Cardiac muscle cell (in vitro differentiated cells and primary cell): ENCODE results near the gene RYR1. TPM values are rescaled to one million over a fixed set of nuclear protein-coding genes. Genes with fewer than 3 reads are reported as not detected.

Source experiments
- DNase-seq, 2 donors: peaks; one replicate each; pipeline versions ENCODE4 v3.0.0 to v3.0.0-alpha.2; 2010 to 2017; ENCODE audit warnings: low read depth in 1 of 2, low spot score in 1 of 2
- H3K27ac ChIP-seq: fragments of 200-600 bp; sonication (generic); 2 replicates; pipeline ENCODE4 v1.5.1; 2016
- H3K27me3 ChIP-seq: fragments of 200-600 bp; sonication (generic); 2 replicates; pipeline ENCODE4 v1.6.0; 2016; ENCODE audit warnings: control low read depth
- H3K36me3 ChIP-seq: fragments of 200-600 bp; sonication (generic); 2 replicates; pipeline ENCODE4 v1.5.1; 2016; ENCODE audit warnings: control low read depth
- H3K4me1 ChIP-seq: fragments of 200-600 bp; sonication (generic); 2 replicates; pipeline ENCODE4 v1.8.1; 2017; ENCODE audit warnings: low read depth, mild to moderate bottlenecking, mixed run types
- H3K4me3 ChIP-seq: fragments of 200-600 bp; sonication (generic); 2 replicates; pipeline ENCODE4 v1.5.1; 2016; ENCODE audit warnings: mild to moderate bottlenecking
- H3K9me3 ChIP-seq: fragments of 200-600 bp; sonication (generic); 2 replicates; pipeline ENCODE4 v1.5.1; 2017; ENCODE audit warnings: low read depth, mild to moderate bottlenecking, control low read depth
- CTCF ChIP-seq: IDR thresholded peaks from 2 replicates; pipeline ENCODE4 v1.5.1; 2012; ENCODE audit warnings: low read depth, mild to moderate bottlenecking, low read length
- polyA plus RNA-seq: library from polyadenylated mRNA; unstranded; fragments of >200 nt; fragmentation: Nextera tagmentation; extraction: Ambion mirVana; gene quantifications from 2 replicates; pipeline ENCODE4 v1.2.1, GENCODE V29; 2016
- total RNA-seq: library from RNA; depleted of rRNA; stranded (reverse); fragments of >200 nt; gene quantifications from 2 replicates; pipeline ENCODE4 v1.2.3, GENCODE V29; 2016

RYR1 gene
- total and polyA plus RNA-seq, 2 experiments from 2014 or later: 0.71 to 12.8 TPM

GRCh38 chr19:38386300-38386970, 47.1 kb upstream of the RYR1 start:
- DNase-seq: no peak

GRCh38 chr19:38386971-38387549, 46.4 kb upstream of the RYR1 start:
- no peaks in the 10 kb centered on the region for H3K4me1 ChIP-seq
- no peak for TF ChIP-seq CTCF
- H3K27ac ChIP-seq: no peak overlapping the region
- H3K27me3 ChIP-seq: no peaks in the 10 kb centered on the region
- H3K9me3 ChIP-seq: no peaks in the 10 kb centered on the region
- peak; percentile 13 to 21 for DNase-seq
- peaks cover 12% of the 10 kb centered on the region for H3K36me3 ChIP-seq
- peak overlapping the region; percentile 52 for H3K4me3 ChIP-seq

More at GRCh38 chr19:38386300-38386970, 47.1 kb upstream of the RYR1 start:
- no peaks in the 10 kb centered on the region for H3K27me3 ChIP-seq
- H3K4me3 ChIP-seq: no peak overlapping the region
- no peaks in the 10 kb centered on the region for H3K4me1 ChIP-seq
- TF ChIP-seq CTCF: no peak
- H3K36me3 ChIP-seq: peaks cover 18% of the 10 kb centered on the region
- H3K9me3 ChIP-seq: no peaks in the 10 kb centered on the region
- no peak overlapping the region for H3K27ac ChIP-seq

GRCh38 chr19:38387550-38388348, 45.7 kb upstream of the RYR1 start, which contains the start of gene GGN:
GGN (minus strand) TSS chr19:38388034; CDS start chr19:38387261, 773 bp downstream.
- no peaks in the 10 kb centered on the region for H3K27me3 ChIP-seq
- H3K27ac ChIP-seq: peak within 1 kb of the TSS; percentile 75
- TF ChIP-seq CTCF: no peak
- no peaks in the 10 kb centered on the region for H3K4me1 ChIP-seq
- no peaks in the 10 kb centered on the region for H3K9me3 ChIP-seq
- H3K36me3 ChIP-seq: peaks cover 8% of the 10 kb centered on the region
- H3K4me3 ChIP-seq: peak within 1 kb of the TSS; percentile 52
- DNase-seq: peak; percentile 92 to 96

GRCh38 chr19:38388349-38389100, 45.0 kb upstream of the RYR1 start, which contains the start of gene SPRED3:
SPRED3 (plus strand) TSS chr19:38388697; CDS start chr19:38390303, 1,606 bp downstream.
- H3K27ac ChIP-seq: peak within 1 kb of the TSS; percentile 75
- TF ChIP-seq CTCF: no peak
- DNase-seq: peak; percentile 62 to 73
- no peaks in the 10 kb centered on the region for H3K9me3 ChIP-seq
- H3K4me3 ChIP-seq: peak within 1 kb of the TSS; percentile 52
- H3K36me3 ChIP-seq: peaks cover 4% of the 10 kb centered on the region
- no peaks in the 10 kb centered on the region for H3K4me1 ChIP-seq
- H3K27me3 ChIP-seq: no peaks in the 10 kb centered on the region
